LoVo (cell line): ENCODE measurements around the gene VAC14.
"Not testable (repeated sequence)": the region's sequence is repeated elsewhere in the genome, so short reads cannot be mapped to it uniquely, and the experiment has no call there.

ENCODE experiments used
- DNase-seq: peaks from one replicate; pipeline ENCODE4 v3.0.0-alpha.2; 2016; ENCODE audit warnings: low spot score

Gene VAC14

GRCh38 chr16:70681382-70682238, 119.3 kb downstream of the VAC14 start:
- DNase-seq, result no peak

- no peak for DNase-seq
Measured at GRCh38 chr16:70680495-70681381, 120.2 kb downstream of the VAC14 start.

GRCh38 chr16:70679671-70680494, 121.1 kb downstream of the VAC14 start:
- no peak for DNase-seq

- no peak for DNase-seq
Measured at GRCh38 chr16:70678898-70679670, 121.9 kb downstream of the VAC14 start.

- DNase-seq, result no peak
Measured at GRCh38 chr16:70678121-70678897, 122.6 kb downstream of the VAC14 start.

- no peak for DNase-seq
Measured at GRCh38 chr16:70677499-70678120, 123.3 kb downstream of the VAC14 start.

GRCh38 chr16:70676675-70677498, 124.1 kb downstream of the VAC14 start:
- no peak for DNase-seq

GRCh38 chr16:70675851-70676513, 125.0 kb downstream of the VAC14 start:
- no peak for DNase-seq

- no peak for DNase-seq
Measured at GRCh38 chr16:70674221-70675014, 126.5 kb downstream of the VAC14 start.

- DNase-seq, result not testable (repeated sequence)
Measured at GRCh38 chr16:70670938-70671337, 130.0 kb downstream of the VAC14 start.

- DNase-seq, result no peak
Measured at GRCh38 chr16:70670175-70670574, 130.8 kb downstream of the VAC14 start.

- no peak for DNase-seq
Measured at GRCh38 chr16:70665806-70666735, 134.9 kb downstream of the VAC14 start.

- DNase-seq, result no peak
Measured at GRCh38 chr16:70665113-70665694, 135.8 kb downstream of the VAC14 start.

- no peak for DNase-seq
Measured at GRCh38 chr16:70664325-70665112, 136.4 kb downstream of the VAC14 start.
